H9 (cell line): ENCODE measurements around the gene SNX33. TPM values are rescaled to one million over a fixed set of nuclear protein-coding genes. Genes with fewer than 3 reads are reported as not detected.
A peak's percentile ranks its signal among the peaks of the same experiment; 100 is the strongest.
"Not testable (repeated sequence)": the region's sequence is repeated elsewhere in the genome, so short reads cannot be mapped to it uniquely, and the experiment has no call there.

ENCODE experiments used
- DNase-seq: peaks from one replicate; pipeline ENCODE4 v3.0.0-alpha.2; 2017
- H2AFZ ChIP-seq: one replicate; pipeline ENCODE4 v1.6.1; 2013; ENCODE audit warnings: mild to moderate bottlenecking, low read length, control low read depth, moderate library complexity
- H2AK5ac ChIP-seq: 2 replicates; pipeline ENCODE4 v1.6.1; 2013; ENCODE audit warnings: low read length, control low read depth, mixed read lengths; ENCODE audit not compliant: insufficient read length
- H2BK120ac ChIP-seq: one replicate; pipeline ENCODE4 v1.6.1; 2013; ENCODE audit warnings: low read depth, mild to moderate bottlenecking, low read length, control low read depth, inconsistent platforms; ENCODE audit not compliant: poor library complexity, severe bottlenecking
- H2BK12ac ChIP-seq: 2 replicates; pipeline ENCODE4 v1.6.1; 2013; ENCODE audit warnings: low read length, control low read depth, mixed read lengths, low read depth; ENCODE audit not compliant: insufficient read length
- H2BK15ac ChIP-seq: 2 replicates; pipeline ENCODE4 v1.6.1; 2013; ENCODE audit warnings: low read depth, low read length, control low read depth
- H2BK20ac ChIP-seq: one replicate; pipeline ENCODE4 v1.6.1; 2013; ENCODE audit warnings: low read depth, mild to moderate bottlenecking, low read length, control low read depth, inconsistent platforms; ENCODE audit not compliant: poor library complexity, severe bottlenecking
- H2BK5ac ChIP-seq: 2 replicates; pipeline ENCODE4 v1.6.1; 2013; ENCODE audit warnings: low read length, control low read depth, mixed read lengths; ENCODE audit not compliant: insufficient read length
- H3K14ac ChIP-seq: 2 replicates; pipeline ENCODE4 v1.6.1; 2013; ENCODE audit warnings: low read length, control low read depth; ENCODE audit not compliant: insufficient read depth
- H3K18ac ChIP-seq: 2 replicates; pipeline ENCODE4 v1.6.1; 2013; ENCODE audit warnings: low read depth, mild to moderate bottlenecking, mixed read lengths, low read length, control low read depth; ENCODE audit not compliant: insufficient read length
- H3K23ac ChIP-seq: 2 replicates; pipeline ENCODE4 v1.6.1; 2013; ENCODE audit warnings: low read length, control low read depth, mixed read lengths, low read depth; ENCODE audit not compliant: insufficient read length
- H3K23me2 ChIP-seq: 2 replicates; pipeline ENCODE4 v1.6.1; 2013; ENCODE audit warnings: low read depth, mild to moderate bottlenecking, mixed read lengths, low read length, control low read depth; ENCODE audit not compliant: insufficient read length, poor library complexity, severe bottlenecking
- H3K27ac ChIP-seq: 2 replicates; pipeline ENCODE4 v1.5.1; 2013; ENCODE audit warnings: low read length, control low read depth, mixed read lengths, low read depth; ENCODE audit not compliant: insufficient read length
- H3K27me3 ChIP-seq: 2 replicates; pipeline ENCODE4 v1.6.1; 2013; ENCODE audit warnings: low read length, control low read depth, inconsistent platforms; ENCODE audit not compliant: insufficient read depth
- H3K4ac ChIP-seq: 2 replicates; pipeline ENCODE4 v1.6.1; 2013; ENCODE audit warnings: low read depth, mild to moderate bottlenecking, control low read depth, inconsistent platforms, low read length, moderate library complexity
- H3K4me1 ChIP-seq: 2 replicates; pipeline ENCODE4 v1.6.1; 2013; ENCODE audit warnings: low read length, control low read depth, inconsistent platforms; ENCODE audit not compliant: insufficient read depth
- H3K4me2 ChIP-seq: 2 replicates; pipeline ENCODE4 v1.6.1; 2013; ENCODE audit warnings: low read length, control low read depth, mixed read lengths; ENCODE audit not compliant: insufficient read length, insufficient read depth
- H3K56ac ChIP-seq: 2 replicates; pipeline ENCODE4 v1.6.1; 2013; ENCODE audit warnings: low read depth, mild to moderate bottlenecking, mixed read lengths, low read length, control low read depth; ENCODE audit not compliant: insufficient read length
- H3K79me1 ChIP-seq: 2 replicates; pipeline ENCODE4 v1.6.1; 2013; ENCODE audit warnings: low read depth, mild to moderate bottlenecking, moderate library complexity, low read length, control low read depth, inconsistent platforms; ENCODE audit not compliant: insufficient read depth, poor library complexity, severe bottlenecking
- H3K79me2 ChIP-seq: 2 replicates; pipeline ENCODE4 v1.6.1; 2013; ENCODE audit warnings: low read length, control low read depth, inconsistent platforms; ENCODE audit not compliant: insufficient read depth
- H3K9ac ChIP-seq: 2 replicates; pipeline ENCODE4 v1.6.1; 2013; ENCODE audit warnings: low read length, control low read depth, mixed read lengths; ENCODE audit not compliant: insufficient read length; ENCODE audit errors: extremely low read depth
- H3K9me3 ChIP-seq: one replicate; pipeline ENCODE4 v1.6.1; 2013; ENCODE audit warnings: low read depth, low read length, inconsistent platforms; ENCODE audit not compliant: control insufficient read depth
- H3T11ph ChIP-seq: one replicate; pipeline ENCODE4 v1.6.1; 2013; ENCODE audit warnings: mild to moderate bottlenecking, low read length, control low read depth, inconsistent platforms
- H4K20me1 ChIP-seq: one replicate; pipeline ENCODE4 v1.6.1; 2013; ENCODE audit not compliant: control insufficient read depth, insufficient read length, insufficient read depth
- H4K5ac ChIP-seq: 2 replicates; pipeline ENCODE4 v1.6.1; 2013; ENCODE audit warnings: low read depth, mild to moderate bottlenecking, mixed read lengths, low read length, control low read depth; ENCODE audit not compliant: insufficient read length
- H4K8ac ChIP-seq: replicated peaks from 2 replicates; pipeline ENCODE4 v1.6.1; 2013; ENCODE audit warnings: low read length, control low read depth, mixed read lengths, low read depth; ENCODE audit not compliant: insufficient read length
- H4K91ac ChIP-seq: 2 replicates; pipeline ENCODE4 v1.6.1; 2013; ENCODE audit warnings: low read depth, mild to moderate bottlenecking, moderate library complexity, mixed read lengths, low read length, control low read depth; ENCODE audit not compliant: insufficient read length
- H3K27ac Mint-ChIP-seq, 3 experiments: 2 replicates in 2 of 3; 3 replicates in 1 of 3; pipeline ENCODE4 v1.8.0; 2020 to 2021; ENCODE audit warnings: mixed read lengths in 3 of 3, mild to moderate bottlenecking in 1 of 3, moderate library complexity in 1 of 3
- H3K27me3 Mint-ChIP-seq: 2 replicates; pipeline ENCODE4 v1.8.0; 2021; ENCODE audit warnings: low read depth, mild to moderate bottlenecking, moderate library complexity, mixed read lengths
- H3K36me3 Mint-ChIP-seq, 3 experiments: 2 replicates in 2 of 3; 3 replicates in 1 of 3; pipeline ENCODE4 v1.8.0; 2020 to 2021; ENCODE audit warnings: low read depth in 3 of 3, mixed read lengths in 3 of 3; ENCODE audit not compliant: insufficient read depth in 1 of 3
- H3K4me1 Mint-ChIP-seq, 2 experiments: 2 replicates each; pipeline ENCODE4 v1.8.0; 2020; ENCODE audit warnings: mixed read lengths in 2 of 2
- H3K4me3 Mint-ChIP-seq, 2 experiments: 2 replicates in 1 of 2; 3 replicates in 1 of 2; pipeline ENCODE4 v1.8.0; 2020 to 2021; ENCODE audit warnings: mild to moderate bottlenecking in 2 of 2, mixed read lengths in 2 of 2, moderate library complexity in 1 of 2
- H3K9me3 Mint-ChIP-seq, 2 experiments: 2 replicates in 1 of 2; 3 replicates in 1 of 2; pipeline ENCODE4 v1.8.0; 2020; ENCODE audit warnings: mild to moderate bottlenecking in 2 of 2, mixed read lengths in 2 of 2, moderate library complexity in 1 of 2
- WGBS: extraction: QIAGEN DNeasy Blood & Tissue Kit; methylation state at CpG from one replicate; pipeline ENCODE4 v1.1.7; 2013; ENCODE audit warnings: missing lambda C conversion rate, low lambda C conversion rate, mixed read lengths; ENCODE audit not compliant: insufficient read length; ENCODE audit errors: extremely low coverage; 5-methylcytosine and 5-hydroxymethylcytosine counted together
- total RNA-seq: library from RNA; stranded (reverse); gene quantifications from 2 replicates; pipeline ENCODE4 v1.2.1, GENCODE V29; 2021
- TF ChIP-seq, protein P1 (sequence below): fragments of 200-600 bp; sonication (generic); conservative IDR thresholded peaks from 3 replicates; pipeline ENCODE4 v1.8.0; 2021; ENCODE audit warnings: antibody characterized with exemption, mild to moderate bottlenecking

SNX33 gene
- total RNA-seq, 1 experiment from 2014 or later, result 17.7 TPM

DNA sequence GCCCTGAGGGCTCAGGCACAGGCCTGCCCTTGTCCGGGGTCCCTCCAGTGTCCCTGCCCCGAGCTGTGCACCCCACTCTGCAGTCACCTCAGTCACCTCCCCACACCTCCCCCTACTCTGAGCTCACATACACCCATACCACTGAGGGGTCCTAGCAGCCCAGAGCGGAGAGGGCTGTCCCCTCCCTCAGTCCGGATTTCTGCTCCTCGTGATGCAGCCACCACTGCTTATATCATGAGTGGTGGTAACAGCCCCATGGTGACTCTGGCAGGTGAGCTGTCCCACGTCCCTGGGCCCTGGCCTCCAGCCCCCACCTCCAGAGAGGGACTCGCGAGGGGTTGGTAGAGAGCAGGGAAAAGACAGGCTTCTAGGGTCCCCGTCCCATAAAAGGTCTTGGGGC is 56.9 kb downstream of the SNX33 start:
- H2AFZ ChIP-seq, result no peak overlapping the region
- no peak overlapping the region for H4K91ac ChIP-seq
- no peak overlapping the region for H3K23ac ChIP-seq
- no peaks in the 10 kb centered on the region; the same call in 1 of the 2 replicates for H3K4me1 ChIP-seq
- no peak overlapping the region for H2BK20ac ChIP-seq
- H3K27me3 ChIP-seq, result no peaks in the 10 kb centered on the region
- TF ChIP-seq, protein P1, sequence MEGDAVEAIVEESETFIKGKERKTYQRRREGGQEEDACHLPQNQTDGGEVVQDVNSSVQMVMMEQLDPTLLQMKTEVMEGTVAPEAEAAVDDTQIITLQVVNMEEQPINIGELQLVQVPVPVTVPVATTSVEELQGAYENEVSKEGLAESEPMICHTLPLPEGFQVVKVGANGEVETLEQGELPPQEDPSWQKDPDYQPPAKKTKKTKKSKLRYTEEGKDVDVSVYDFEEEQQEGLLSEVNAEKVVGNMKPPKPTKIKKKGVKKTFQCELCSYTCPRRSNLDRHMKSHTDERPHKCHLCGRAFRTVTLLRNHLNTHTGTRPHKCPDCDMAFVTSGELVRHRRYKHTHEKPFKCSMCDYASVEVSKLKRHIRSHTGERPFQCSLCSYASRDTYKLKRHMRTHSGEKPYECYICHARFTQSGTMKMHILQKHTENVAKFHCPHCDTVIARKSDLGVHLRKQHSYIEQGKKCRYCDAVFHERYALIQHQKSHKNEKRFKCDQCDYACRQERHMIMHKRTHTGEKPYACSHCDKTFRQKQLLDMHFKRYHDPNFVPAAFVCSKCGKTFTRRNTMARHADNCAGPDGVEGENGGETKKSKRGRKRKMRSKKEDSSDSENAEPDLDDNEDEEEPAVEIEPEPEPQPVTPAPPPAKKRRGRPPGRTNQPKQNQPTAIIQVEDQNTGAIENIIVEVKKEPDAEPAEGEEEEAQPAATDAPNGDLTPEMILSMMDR, result no peak
- H3K4me3 Mint-ChIP-seq, result no peak overlapping the region
- H3K27ac ChIP-seq, result no peak overlapping the region
- no peaks in the 10 kb centered on the region for H3K36me3 Mint-ChIP-seq
- H3K18ac ChIP-seq, result no peak overlapping the region
- WGBS, result no CpG with 5 or more reads among the region's 9 CpGs
- no peaks in the 10 kb centered on the region for H3K27me3 Mint-ChIP-seq
- H3K4me2 ChIP-seq, result no peak overlapping the region
- H4K20me1 ChIP-seq, result no peaks in the 10 kb centered on the region
- H3T11ph ChIP-seq, result no peak overlapping the region
- peak overlapping the region; percentile 20; the same call in 1 of the 2 replicates for H3K14ac ChIP-seq
- no peak overlapping the region for H2AK5ac ChIP-seq
- peaks cover 0 to 16% of the 10 kb centered on the region in 2 experiments; a peak in 2 of 4 replicates for H3K4me1 Mint-ChIP-seq
- H3K56ac ChIP-seq, result no peak overlapping the region
- H3K79me2 ChIP-seq, result no peaks in the 10 kb centered on the region
- H3K23me2 ChIP-seq, result no peaks in the 10 kb centered on the region
- no peak overlapping the region for H2BK15ac ChIP-seq
- no peak overlapping the region for H3K9ac ChIP-seq
- no peak overlapping the region for H3K27ac Mint-ChIP-seq
- H4K8ac ChIP-seq, result no peak overlapping the region
- no peaks in the 10 kb centered on the region; a peak in 1 of 5 replicates for H3K9me3 Mint-ChIP-seq
- H3K79me1 ChIP-seq, result no peaks in the 10 kb centered on the region
- H2BK12ac ChIP-seq, result no peak overlapping the region
- H3K4ac ChIP-seq, result no peak overlapping the region
- no peak for DNase-seq
- no peak overlapping the region for H2BK120ac ChIP-seq
- no peak overlapping the region for H4K5ac ChIP-seq
- no peaks in the 10 kb centered on the region for H3K9me3 ChIP-seq
- no peak overlapping the region for H2BK5ac ChIP-seq

GRCh38 chr15:75705375-75705774 is 57.7 kb downstream of the SNX33 start:
- H3K27ac Mint-ChIP-seq, H3K4ac ChIP-seq: not testable (repeated sequence)

More at GRCh38 chr15:75705375-75705774, 57.7 kb downstream of the SNX33 start:
- H3K79me2 ChIP-seq, H2BK12ac ChIP-seq, H3T11ph ChIP-seq, H2AK5ac ChIP-seq, H4K8ac ChIP-seq, H2BK120ac ChIP-seq, H3K27me3 ChIP-seq, H4K20me1 ChIP-seq, H3K9ac ChIP-seq, H3K4me1 ChIP-seq, H3K9me3 ChIP-seq, H3K27ac ChIP-seq, H3K27me3 Mint-ChIP-seq, H3K9me3 Mint-ChIP-seq, H3K4me3 Mint-ChIP-seq, H2AFZ ChIP-seq, H3K23me2 ChIP-seq, H3K56ac ChIP-seq, H3K18ac ChIP-seq, H4K91ac ChIP-seq, H3K36me3 Mint-ChIP-seq, H3K14ac ChIP-seq, H2BK20ac ChIP-seq, DNase-seq, H2BK15ac ChIP-seq, H3K79me1 ChIP-seq, H4K5ac ChIP-seq, H3K4me2 ChIP-seq, H2BK5ac ChIP-seq, H3K23ac ChIP-seq: not testable (repeated sequence)
- H3K4me1 Mint-ChIP-seq, result peaks cover 0 to 16% of the 10 kb centered on the region in 2 experiments; a peak in 2 of 4 replicates
- WGBS, result no CpG with 5 or more reads among the region's 5 CpGs
